GM19351 (cell line): Measurements from ENCODE around the gene DEFB129.
"Not testable (repeated sequence)": the region's sequence is repeated elsewhere in the genome, so short reads cannot be mapped to it uniquely, and the experiment has no call there.

Experiments
- ATAC-seq: cut with Tn5 transposase; IDR thresholded peaks from one replicate; pipeline ENCODE4 v1.9.1; 2021; ENCODE audit warnings: mild to moderate bottlenecking, moderate library complexity; ENCODE audit not compliant: unreplicated experiment

The DEFB129 gene

DNA sequence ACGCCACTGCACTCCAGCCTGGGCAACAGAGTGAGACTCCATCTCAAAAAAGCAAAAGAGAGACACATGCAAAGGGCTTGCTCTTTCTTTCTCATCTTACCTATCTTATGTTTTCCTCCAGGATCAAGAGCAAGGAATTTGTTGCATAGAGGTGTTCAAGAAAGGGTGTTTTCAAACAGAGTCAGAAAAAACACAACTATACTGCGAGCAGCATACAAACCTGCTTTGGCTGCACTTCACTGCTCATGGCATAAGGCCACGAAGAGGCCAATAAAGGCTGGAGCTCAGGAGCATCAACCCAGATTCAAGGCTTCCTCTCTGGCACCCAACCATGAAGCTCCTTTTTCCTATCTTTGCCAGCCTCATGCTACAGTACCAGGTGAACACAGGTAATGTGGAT, at the start of gene DEFB129:
Gene DEFB129 (plus strand): TSS at position 301 of the 400 bp plus-strand sequence. CDS start 31 bp downstream, at position 332.
- no peak for ATAC-seq

DNA sequence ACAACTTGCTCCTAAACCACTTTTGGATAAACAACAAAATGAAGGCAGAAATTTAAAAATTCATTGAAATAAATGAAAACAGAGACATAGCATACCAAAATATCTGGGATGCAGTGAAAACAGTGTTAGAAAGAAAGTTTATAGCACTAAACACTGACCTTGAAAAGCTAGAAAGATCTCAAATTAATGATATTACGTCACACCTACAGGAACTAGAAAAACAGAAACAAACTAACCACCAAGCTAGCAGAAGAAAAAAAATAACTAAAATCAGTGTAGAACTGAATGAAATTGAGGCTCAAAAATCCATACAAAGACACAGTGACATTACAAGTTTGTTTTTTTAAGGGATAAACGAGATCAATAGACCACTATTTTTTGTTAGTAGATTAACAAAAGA, 42.8 kb upstream of the DEFB129 start:
- ATAC-seq, result no peak

DNA sequence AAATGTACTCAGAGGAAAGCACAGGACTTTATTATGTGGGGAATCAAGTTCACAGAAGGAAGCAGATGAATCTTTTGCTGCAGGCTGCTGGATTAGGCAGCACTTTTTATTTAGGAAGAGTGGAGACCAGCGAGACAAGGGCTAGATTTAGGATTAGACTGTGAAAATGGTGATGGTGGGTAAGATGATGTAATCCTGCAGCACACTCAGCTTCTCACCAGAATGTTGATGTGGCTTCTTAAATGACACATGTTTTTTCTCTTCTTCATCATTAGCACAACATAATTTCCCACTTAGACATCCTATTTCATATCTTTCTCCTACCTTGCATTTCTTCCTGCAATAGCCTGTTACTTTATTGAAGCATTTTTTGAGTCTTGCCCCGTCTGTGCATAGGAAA, 39.3 kb upstream of the DEFB129 start:
- ATAC-seq, result no peak

DNA sequence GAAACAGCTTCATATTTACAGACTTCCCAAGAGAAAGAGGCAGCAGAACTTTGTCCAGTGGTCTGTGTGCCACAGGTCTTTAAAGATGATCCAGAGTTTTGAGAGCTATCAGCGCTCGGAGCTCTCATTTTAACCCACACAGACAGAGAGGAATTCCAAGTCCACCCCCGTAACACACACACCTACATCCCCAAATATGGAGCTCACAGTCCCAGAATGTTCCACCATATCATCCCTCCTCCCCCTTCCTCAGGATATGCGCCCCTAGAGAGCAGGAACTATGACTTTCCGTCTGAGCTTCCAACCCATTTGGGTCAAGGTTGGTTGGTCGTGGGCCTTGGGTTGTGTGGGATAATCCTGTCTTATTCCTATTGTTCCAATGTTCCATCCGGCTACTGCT, 37.4 kb upstream of the DEFB129 start, which contains the start of gene DEFB128:
Gene DEFB128 (minus strand): TSS at position 101 of the 400 bp plus-strand sequence. CDS start 88 bp downstream, at position 13.
- no peak for ATAC-seq

GRCh38 chr20:198225-198624, 28.8 kb upstream of the DEFB129 start:
- ATAC-seq, result no peak

- ATAC-seq, result no peak
Measured at GRCh38 chr20:199996-200395, 27.1 kb upstream of the DEFB129 start.

- not testable (repeated sequence) for ATAC-seq
Measured at GRCh38 chr20:203630-204029, 23.4 kb upstream of the DEFB129 start.

- ATAC-seq, result peak; percentile 86
Measured at GRCh38 chr20:208942-209566, 18.0 kb upstream of the DEFB129 start.

DNA sequence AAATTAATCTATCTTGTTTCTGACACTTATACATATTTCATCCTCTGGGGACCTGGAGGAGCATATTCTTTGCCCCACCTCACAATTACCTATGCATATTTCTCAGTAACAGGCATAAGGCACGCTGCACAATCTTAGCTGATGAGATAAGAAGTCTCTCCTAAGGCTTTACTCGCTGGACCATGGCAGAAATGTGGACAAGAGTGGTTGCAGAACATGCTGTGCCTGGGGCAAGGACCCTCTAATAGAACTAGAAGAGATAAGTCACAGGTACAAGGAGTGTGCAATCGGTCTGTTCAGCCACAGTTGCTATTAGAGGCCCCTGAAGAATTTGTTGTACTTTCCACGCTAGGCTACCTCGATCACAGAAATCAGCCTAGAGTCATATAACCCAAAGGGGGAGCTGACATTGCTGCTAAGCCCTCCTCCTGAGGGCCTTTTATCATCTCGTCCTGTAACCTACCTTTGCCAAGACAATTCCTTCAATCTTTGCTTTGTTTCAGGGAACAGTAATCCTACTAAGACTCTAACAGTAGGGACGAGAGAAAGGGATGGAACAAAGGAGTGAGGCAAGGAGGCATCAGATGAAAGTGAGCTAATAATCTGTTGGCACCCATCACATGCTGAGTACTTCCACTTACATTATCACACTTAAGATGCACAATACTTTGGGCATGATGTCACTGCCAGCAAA, 16.1 kb upstream of the DEFB129 start:
- no peak for ATAC-seq

DNA sequence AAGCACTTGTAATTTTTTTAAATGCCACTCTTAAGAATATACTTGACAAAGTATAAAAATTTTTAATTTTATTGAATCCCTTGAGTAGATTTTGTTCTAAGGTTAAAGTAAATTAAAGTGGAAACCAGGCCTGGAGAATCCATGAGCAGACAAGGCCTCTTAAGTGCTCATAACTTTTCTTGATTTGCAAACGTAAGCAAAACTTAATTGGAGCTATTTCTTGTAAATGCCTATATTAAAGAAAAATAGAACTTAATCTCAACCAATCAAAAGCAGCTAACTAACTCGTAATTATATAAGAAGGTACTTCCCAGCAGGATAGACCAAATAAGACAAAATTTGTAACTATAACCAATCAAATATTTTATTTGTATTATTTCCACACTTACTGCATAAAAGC, 12.7 kb upstream of the DEFB129 start:
- ATAC-seq, result no peak

GRCh38 chr20:215796-216195, 11.3 kb upstream of the DEFB129 start:
- ATAC-seq, result no peak

DNA sequence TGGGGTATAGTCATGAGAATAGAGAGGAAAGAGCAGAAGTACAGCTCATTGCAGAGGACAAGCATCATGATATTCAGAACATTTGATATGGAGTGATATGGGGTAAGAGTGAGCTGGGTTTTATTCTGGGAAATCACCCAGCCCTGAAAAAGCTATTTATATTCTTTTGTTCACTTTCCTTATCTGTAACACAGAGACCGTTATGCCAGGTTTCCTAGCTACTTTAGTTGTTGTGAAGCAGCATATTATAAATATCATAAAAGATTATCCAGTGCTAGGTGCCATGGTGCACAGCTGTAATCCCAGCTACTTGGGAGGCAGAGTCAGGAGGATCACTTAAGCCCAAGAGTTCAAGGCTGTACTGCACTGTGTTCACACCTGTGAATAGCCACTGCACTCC, 9.8 kb upstream of the DEFB129 start:
- no peak for ATAC-seq

GRCh38 chr20:219290-220115, 7.6 kb upstream of the DEFB129 start:
- ATAC-seq, result no peak

- no peak for ATAC-seq
Measured at GRCh38 chr20:221258-221830, 5.7 kb upstream of the DEFB129 start.

GRCh38 chr20:225879-226278, 1.2 kb upstream of the DEFB129 start:
- ATAC-seq, result not testable (repeated sequence)

- no peak for ATAC-seq
Measured at GRCh38 chr20:227439-228105, 514 bp downstream of the DEFB129 start.

GRCh38 chr20:235891-236290, 8.8 kb downstream of the DEFB129 start:
- ATAC-seq, result no peak

DNA sequence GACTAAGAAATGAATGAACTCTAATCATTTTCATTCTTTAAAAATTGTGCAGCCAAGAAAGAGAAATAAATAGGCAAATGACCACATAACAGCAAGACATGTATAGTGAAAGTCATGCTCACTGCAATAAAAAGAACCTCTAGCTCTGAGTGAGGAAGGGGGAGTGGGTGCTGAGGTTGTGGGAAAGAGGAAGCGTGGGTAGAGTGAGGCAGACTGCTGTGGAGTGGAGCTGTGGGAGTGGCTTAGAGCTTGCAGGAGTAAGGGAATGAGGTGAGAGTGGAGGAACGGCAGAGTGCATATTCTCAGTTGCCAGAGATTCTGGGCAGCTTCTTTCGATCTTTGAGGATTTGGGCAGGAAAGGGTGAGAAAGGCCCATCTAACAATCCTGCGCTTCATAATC, 10.4 kb downstream of the DEFB129 start:
- ATAC-seq, result peak; percentile 71

DNA sequence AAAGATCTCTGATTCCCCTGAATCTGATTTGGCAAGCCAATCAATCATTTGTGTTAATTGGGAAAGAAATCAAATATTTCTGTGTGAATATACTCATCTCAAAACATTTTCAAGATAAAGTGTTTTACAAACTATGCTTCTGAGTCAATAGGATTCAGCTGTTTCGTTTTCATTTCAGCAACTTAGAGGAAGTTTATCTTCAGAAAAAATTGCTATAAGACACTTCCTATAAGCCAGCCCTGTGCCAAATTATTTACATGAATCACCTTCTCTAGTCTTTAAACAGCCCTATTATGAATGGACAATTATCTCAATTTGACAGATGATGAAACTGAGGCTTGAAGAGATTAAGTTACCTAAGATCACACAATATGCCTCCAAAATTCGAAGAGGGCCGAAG, 10.9 kb downstream of the DEFB129 start:
- peak; percentile 75 for ATAC-seq

- no peak for ATAC-seq
Measured at GRCh38 chr20:242905-243304, 15.8 kb downstream of the DEFB129 start.

GRCh38 chr20:251354-251753, 24.3 kb downstream of the DEFB129 start:
- ATAC-seq, result no peak
